IPS-NIHi7 (cell line): ENCODE data around the gene LRP1-AS.

ENCODE experiments used
- DNase-seq: peaks from one replicate; pipeline ENCODE4 v3.0.0; 2012; ENCODE audit warnings: mixed read lengths; ENCODE audit errors: extremely low spot score

LRP1-AS gene

DNA sequence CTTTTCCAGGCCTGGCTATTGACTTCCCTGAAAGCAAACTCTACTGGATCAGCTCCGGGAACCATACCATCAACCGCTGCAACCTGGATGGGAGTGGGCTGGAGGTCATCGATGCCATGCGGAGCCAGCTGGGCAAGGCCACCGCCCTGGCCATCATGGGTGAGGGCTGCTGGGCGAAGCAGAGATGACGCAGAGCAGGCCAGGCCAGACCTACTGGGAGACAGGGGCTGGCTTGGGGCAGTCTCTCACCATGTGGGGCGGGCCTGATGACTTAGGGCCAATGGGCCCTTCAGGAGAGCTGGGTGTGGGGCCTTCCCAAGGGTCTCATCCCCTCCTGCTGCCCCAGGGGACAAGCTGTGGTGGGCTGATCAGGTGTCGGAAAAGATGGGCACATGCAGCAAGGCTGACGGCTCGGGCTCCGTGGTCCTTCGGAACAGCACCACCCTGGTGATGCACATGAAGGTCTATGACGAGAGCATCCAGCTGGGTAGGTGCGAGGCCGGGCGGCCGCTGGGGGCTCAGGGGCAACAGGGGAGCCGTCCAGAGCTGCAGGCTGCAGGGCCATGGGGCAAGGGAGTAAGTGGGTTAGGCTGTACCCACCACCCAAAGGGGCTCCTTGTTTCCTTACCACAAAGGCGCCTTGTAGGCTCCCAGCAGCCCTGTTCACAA, 33.0 kb upstream of the LRP1-AS start:
- no peak for DNase-seq

GRCh38 chr12:57179331-57180086, 32.1 kb upstream of the LRP1-AS start:
- no peak for DNase-seq

- DNase-seq = no peak
These were observed 30.8 kb upstream of the LRP1-AS start for GRCh38 chr12:57178213-57178612.

DNA sequence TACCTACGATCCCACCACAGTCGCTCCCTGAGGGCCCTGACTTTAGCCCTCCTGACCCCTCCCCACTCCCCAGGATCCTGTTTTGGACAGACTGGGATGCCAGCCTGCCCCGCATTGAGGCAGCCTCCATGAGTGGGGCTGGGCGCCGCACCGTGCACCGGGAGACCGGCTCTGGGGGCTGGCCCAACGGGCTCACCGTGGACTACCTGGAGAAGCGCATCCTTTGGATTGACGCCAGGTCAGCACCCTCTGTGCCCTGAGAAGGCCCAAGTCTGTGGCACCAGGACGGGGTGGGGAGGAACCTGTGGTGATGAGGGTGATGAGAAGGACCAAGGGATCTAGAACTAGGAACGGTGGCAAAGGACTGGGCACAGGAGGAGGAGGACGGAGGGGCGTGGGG, 29.9 kb upstream of the LRP1-AS start:
- no peak for DNase-seq

GRCh38 chr12:57176846-57177245, 29.4 kb upstream of the LRP1-AS start:
- no peak for DNase-seq

- DNase-seq = no peak
These were observed 28.7 kb upstream of the LRP1-AS start for GRCh38 chr12:57176139-57176477.

GRCh38 chr12:57175428-57176138, 28.2 kb upstream of the LRP1-AS start:
- peak; percentile 93 for DNase-seq

DNA sequence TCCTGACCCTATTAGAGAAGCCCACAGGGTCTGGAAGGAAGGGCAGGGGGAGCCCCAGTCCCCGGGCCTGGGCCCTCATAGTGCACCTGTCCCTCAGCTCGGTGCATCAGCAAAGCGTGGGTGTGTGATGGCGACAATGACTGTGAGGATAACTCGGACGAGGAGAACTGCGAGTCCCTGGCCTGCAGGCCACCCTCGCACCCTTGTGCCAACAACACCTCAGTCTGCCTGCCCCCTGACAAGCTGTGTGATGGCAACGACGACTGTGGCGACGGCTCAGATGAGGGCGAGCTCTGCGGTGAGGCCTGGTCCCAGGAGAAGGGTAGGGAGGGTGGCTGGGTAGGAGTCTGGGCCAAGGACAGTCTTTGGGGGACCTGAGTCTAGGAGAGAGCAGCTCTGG, 26.3 kb upstream of the LRP1-AS start:
- no peak for DNase-seq

DNA sequence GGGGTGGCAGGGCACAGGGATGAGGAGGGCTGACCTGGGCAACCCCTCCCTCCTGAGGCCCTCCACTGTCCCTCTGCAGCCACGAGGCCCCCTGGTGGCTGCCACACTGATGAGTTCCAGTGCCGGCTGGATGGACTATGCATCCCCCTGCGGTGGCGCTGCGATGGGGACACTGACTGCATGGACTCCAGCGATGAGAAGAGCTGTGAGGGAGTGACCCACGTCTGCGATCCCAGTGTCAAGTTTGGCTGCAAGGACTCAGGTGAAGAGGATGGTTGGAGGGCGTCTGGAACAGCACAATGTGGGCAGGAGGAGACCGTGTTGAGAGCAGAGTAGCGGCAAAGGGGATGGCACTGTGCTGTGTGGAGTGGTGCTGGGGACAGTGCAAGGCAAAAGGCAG, 25.7 kb upstream of the LRP1-AS start:
- peak; percentile 88 for DNase-seq

DNA sequence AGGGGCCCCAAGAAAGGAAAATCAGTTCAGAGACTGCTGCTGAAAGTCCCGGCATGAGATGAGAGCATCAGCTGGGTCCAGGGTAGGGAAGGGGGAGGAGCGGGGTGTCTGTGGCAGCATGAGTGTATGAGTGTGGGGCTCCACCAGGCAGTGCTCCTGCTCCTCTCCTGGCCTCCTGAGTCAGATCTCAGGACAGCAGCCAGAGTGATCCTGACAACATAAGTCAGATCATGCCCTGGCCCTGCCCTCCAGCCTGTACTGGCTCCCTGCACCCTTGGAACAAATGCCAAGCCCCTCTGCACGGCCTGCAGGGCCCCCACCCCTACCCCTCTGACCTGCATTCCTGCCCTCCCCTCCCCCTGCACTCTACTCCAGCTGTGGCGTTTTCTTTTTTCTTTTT, 24.2 kb upstream of the LRP1-AS start:
- no peak for DNase-seq

- DNase-seq = no peak
These were observed 23.5 kb upstream of the LRP1-AS start for GRCh38 chr12:57170927-57171326.

GRCh38 chr12:57170408-57170807, 23.0 kb upstream of the LRP1-AS start:
- no peak for DNase-seq

DNA sequence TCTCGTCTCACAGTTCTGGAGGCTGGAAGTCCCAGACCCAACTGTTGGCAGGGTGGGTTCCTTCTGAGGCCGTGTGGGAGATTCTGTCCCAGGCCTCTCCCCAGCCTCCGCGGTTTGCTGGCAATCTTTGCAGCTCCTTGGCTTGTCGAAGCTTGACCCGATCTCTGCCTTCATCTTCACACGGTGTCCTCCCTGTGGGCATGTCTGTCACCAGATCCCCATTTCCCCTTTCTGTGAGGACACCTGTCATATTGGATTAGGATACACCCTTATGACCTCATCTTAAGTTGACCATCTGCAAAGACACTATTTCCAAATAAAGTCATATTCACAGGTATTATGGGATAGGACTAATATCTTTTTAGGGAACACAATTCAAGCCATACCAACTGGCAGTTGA, 22.6 kb upstream of the LRP1-AS start:
- no peak for DNase-seq

DNA sequence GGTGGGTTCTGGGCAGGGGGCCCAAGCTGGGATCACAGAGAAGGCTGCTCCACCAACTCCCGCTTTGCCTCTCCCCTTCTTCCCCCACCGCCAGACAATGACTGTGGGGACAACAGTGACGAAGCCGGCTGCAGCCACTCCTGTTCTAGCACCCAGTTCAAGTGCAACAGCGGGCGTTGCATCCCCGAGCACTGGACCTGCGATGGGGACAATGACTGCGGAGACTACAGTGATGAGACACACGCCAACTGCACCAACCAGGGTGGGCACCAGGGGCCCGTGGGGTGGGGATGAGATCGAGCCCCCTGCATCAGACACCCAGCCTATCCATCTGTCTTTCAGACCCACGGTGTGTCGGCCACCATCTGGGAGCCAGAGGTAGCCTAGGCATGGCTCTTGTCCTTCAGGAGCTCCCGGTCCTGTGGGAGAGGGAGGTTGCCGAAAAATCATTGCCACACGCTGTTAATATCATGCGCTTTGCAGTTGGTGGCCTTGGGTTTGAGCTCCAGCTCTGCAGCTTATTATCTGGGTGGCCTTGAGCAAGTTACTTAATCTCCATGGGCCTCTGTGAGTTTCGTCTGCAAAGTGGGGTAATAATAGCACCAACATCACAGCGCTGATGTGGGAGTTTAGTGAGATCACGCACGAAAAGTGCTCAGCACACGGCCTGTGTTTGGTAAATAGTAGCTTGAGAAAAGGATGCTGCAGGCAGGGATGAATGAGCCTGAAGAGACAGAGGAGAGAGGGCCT, 21.8 kb upstream of the LRP1-AS start:
- DNase-seq = no peak

- DNase-seq = no peak
These were observed 20.6 kb upstream of the LRP1-AS start for GRCh38 chr12:57168058-57168457.

GRCh38 chr12:57166971-57167371, 19.6 kb upstream of the LRP1-AS start:
- DNase-seq = no peak

GRCh38 chr12:57165741-57166140, 18.3 kb upstream of the LRP1-AS start:
- DNase-seq = no peak

DNA sequence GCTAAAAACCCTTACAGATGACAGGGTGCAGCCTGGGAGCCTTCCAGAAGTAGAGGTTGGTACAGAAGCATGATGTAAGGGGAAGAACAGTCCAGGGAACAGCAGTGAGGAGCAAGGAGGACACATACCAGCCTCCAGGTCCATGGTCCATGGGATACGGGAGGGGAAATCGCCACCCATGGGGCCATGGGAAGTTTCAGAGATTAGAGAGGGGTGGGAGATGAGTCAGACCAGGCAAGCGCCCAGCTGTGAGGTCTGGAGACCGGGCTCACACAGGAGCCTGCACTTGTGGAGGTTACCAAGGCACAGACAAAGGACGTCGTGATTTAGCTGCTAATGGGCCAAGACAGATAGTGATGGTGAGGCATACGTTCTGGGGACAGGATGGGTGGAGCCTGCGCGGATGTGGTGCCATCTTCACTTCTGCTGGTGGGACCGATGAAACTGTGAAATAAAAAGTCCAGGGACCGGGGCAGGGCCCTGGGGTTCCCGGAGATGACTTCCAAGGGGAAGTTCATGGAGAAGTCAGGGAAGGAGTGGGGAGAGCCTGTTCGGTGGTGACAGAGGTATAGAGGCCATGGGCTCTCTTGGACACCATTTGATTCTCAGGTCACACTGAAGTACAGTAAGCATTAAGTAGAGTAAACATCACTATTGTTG, 17.7 kb upstream of the LRP1-AS start:
- DNase-seq = peak; percentile 41

- no peak for DNase-seq
These were observed 17.0 kb upstream of the LRP1-AS start for GRCh38 chr12:57164454-57164853.

GRCh38 chr12:57162553-57163125, 15.2 kb upstream of the LRP1-AS start:
- no peak for DNase-seq

GRCh38 chr12:57161491-57161890, 14.1 kb upstream of the LRP1-AS start:
- DNase-seq = no peak
